SHP77 treated with DMSO at 0.1 percent for 48 hours (cell line): Measurements from ENCODE around the gene ELMOD1.
"Not testable (repeated sequence)": the region's sequence is repeated elsewhere in the genome, so short reads cannot be mapped to it uniquely, and the experiment has no call there.

ENCODE experiments used
- DNase-seq: peaks from one replicate; lab custom pipeline; 2025; lab: John Stamatoyannopoulos, UW

The ELMOD1 gene

DNA sequence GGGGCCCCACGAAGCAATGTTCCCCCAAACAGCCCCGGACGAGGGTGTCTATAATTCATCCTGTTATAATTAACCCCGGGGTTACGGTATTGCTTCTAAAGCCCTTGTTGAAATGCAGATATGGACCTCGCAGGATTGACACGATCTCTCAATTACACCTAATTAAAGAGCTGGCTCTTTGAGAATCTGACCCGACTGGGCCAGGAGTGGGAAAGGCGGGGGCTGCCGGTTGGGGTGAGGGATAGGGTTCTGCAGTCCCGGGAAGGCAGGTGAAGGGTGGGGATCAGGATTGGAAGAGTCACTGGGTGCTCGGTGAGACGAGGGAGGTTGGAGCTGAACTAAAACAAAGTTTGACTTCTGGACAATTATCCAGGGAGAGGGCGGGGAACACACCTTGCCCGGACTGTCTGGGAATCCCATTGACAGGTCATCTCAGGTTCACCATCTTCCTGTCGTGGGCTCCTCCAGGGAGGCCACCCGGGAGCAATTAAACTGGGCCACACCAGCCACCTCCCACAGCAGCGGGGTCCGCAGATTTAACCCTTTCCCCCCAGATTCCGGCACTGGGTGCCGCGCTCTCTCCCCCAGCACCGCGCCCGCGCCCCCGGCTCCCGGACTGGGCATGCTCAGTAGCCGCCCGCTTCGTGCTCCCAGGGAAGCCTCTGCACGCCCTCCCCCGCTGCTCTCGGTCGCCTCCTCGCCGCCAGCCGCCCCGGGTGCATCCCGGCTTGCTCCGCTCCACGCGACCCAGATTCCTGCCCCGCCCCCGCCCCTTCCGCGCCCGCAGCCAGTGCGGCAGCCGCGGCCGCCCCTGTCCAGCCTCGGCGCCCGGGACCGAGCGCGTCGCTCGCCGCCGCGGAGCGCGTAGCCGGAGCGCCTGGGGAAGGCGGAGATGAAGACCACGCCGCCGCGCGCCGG lies at the start of gene ELMOD1:
Gene ELMOD1, plus strand, starts transcription at position 688 of the 918 bp plus-strand sequence. CDS start 27,043 bp downstream, outside the sequence.
- no peak for DNase-seq

DNA sequence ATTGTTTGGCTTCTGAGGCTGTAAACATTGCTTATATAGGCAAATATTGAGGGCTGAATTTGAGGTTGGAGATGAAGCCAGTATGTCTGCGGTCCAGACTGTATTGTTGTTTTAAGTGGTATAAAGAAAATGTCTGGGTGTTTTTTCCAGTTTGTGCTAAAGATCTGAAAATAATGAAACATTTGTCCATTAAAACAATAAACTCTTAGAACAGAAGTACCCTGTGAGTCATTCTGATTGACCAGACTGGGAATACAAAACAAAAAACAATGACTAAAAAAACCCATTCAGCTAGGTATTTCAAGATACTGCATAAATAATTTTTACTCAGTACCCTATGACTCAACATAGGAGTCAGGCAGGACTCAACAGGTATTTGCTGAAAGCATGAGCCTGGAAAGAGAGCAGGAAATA lies 45.8 kb upstream of the ELMOD1 start:
- no peak for DNase-seq

DNA sequence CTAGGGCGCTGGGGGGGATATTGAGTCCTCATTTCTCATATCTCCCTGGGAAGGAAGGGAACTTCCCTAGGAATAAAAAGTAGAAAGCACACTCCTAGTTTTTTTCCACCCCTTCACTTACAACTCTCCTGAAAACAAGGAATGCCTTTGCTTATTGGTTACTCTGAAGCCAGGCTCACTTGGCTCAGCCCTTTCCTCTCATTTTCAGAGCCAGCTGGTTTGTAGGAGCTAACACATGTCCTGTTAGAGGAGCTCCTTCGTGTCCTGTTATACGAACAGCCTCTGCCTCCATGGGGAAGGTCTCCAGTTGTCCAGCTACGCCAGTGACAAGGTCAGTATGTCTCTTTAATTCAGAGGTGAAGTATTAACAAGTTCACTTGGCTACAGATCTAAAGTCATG lies 43.0 kb upstream of the ELMOD1 start:
- DNase-seq, result no peak

DNA sequence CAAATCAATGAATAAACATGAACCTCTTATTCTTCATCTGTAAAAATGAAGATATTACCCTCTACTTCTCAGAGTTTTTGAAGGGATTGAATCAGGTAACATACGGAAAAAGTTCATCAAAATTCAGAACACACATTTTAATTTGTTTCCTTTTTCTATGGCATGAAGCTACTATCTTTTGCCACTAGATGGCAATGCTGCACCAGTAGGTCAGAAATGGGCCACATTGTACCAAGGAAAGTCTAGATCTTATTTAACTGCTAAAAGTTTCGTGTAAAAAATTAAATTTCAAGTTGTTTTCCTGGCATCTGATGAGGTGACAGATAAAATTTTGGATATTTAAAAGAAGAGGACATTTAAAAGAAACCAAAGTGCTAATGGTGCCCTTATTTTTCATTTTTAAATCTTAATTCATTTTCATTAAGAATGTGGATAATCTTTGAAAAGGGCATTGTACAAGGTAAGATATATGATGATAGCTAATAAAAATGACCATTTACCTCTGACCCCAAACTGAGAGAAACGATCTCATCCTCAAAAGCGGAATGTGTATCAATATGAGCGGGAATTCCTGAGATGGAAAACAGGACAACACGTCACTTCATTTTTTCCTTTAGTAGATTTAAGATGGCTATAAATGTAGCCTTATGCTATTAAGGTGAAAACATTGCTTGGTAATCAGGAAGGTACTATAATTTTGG lies 41.5 kb upstream of the ELMOD1 start:
- peak; percentile 2 for DNase-seq

DNA sequence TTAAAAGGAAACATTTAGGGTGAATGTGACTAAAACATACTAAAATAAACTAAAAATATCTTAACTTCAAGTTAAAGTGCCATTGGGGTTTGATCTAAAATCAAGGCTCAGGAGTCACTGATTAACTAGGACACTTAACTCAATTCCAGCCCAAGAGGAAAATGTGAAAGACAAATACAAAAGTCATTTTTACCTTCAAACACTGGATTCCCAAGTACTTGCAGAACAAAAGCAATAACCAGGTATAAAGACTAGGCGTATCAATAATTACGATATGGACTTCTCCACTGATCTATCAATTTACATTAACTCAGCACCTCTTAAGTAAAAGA lies 41.0 kb upstream of the ELMOD1 start:
- DNase-seq, result no peak

GRCh38 chr11:107550304-107550703 lies 40.6 kb upstream of the ELMOD1 start:
- no peak for DNase-seq

- no peak for DNase-seq
Observed at GRCh38 chr11:107561688-107562087, 29.3 kb upstream of the ELMOD1 start.

- no peak for DNase-seq
Observed at GRCh38 chr11:107562647-107563208, 28.2 kb upstream of the ELMOD1 start.

- DNase-seq, result peak; percentile 53
Observed at GRCh38 chr11:107563702-107564101, 27.2 kb upstream of the ELMOD1 start.

GRCh38 chr11:107564877-107565218 lies 26.1 kb upstream of the ELMOD1 start:
- DNase-seq, result peak; percentile 51

- DNase-seq, result peak; percentile 45
Observed at GRCh38 chr11:107565219-107565937, 25.6 kb upstream of the ELMOD1 start, which contains the start of gene ALKBH8. Gene ALKBH8, minus strand, starts transcription at chr11:107565735. Its CDS starts 4,842 bp downstream, at chr11:107560893.

DNA sequence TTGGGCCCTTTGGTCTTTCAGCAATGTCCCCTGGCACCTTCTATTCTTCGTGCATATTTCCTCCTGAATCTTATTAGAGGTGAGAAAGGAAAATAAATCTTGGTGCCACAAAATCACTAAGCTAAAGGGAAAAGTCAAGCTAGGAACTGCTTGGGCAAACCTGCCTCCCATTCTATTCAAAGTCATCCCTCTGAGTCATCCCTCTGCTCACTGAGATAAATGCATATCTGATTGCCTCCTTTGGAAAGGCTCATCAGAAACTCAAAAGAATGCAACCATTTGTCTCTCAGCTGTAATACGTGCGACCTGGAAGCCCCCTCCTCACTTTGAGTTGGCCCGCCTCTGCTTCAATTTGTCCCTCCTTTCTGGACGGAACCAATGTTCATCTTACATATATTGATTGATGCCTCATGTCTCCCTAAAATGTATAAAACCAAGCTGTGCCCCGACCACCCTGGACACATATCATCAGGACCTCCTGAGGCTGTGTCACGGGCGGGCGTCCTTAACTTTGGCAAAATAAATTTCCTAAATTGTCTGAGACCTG lies 24.9 kb upstream of the ELMOD1 start:
- not testable (repeated sequence) for DNase-seq

- DNase-seq, result no peak
Observed at GRCh38 chr11:107566569-107566968, 24.4 kb upstream of the ELMOD1 start.

GRCh38 chr11:107567739-107568335 lies 23.1 kb upstream of the ELMOD1 start:
- DNase-seq, result no peak

GRCh38 chr11:107570015-107570414 lies 20.9 kb upstream of the ELMOD1 start:
- no peak for DNase-seq

- DNase-seq, result no peak
Observed at GRCh38 chr11:107573438-107573837, 17.5 kb upstream of the ELMOD1 start.

DNA sequence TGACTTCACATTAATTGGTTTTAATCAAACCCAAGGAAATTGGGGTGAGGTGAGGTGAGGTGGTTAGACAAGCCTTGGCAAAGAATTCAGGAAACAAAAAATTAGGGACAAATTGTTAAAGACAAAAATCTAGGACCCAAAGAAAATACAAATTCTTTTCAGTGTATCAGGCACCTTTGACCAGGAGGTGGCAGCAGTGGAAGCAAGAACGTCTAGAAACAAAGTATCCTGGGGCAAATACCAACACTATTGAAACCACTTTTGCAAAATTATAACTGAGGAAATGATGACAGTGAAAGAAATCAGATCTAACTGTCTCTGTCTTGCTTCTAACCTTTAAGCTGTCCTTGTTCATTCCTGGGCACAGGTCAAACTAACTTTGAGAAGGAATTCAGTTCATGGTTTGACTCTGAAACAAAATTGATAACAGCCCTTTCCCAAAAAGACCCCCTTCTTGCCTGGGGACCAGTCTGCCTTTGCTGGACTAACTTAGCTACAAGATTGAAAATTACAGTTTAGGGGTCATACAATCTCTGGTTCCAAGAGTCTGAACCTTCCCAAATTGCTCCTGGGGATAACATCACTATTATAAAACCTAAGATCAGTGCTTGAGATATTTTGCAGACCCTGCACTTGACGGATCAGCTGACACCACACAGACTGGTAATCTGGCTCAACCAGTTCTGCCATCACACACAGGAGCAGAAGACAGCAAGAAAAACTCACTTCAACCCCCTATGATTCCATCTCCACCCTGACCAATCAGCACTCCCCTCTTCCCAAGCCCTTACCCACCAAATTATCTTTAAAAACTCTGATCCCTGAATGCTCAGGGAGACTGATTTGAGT lies 14.2 kb upstream of the ELMOD1 start:
- not testable (repeated sequence) for DNase-seq

- DNase-seq, result no peak
Observed at GRCh38 chr11:107577346-107577711, 13.6 kb upstream of the ELMOD1 start.

DNA sequence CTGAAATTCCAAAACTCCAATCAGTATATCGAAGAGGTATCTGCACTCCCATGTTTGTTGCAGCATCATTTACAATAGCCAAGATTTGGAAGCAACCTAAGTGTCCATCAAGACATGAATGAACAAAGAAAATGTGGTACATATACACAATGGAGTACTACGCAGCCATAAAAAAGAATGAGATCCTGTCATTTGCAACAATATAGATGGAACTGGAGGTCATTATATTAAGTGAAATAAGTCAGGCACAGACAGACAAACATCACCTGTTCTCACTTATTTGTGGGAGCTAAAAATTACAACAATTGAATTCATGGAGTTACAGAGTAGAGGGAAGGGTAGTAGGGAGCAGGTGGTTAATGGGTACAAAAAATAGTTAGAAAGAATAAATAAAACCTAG lies 11.8 kb upstream of the ELMOD1 start:
- DNase-seq, result not testable (repeated sequence)

- DNase-seq, result no peak
Observed at GRCh38 chr11:107581147-107581546, 9.8 kb upstream of the ELMOD1 start.
